ENCODE measurements around the gene USP14.

- TF ChIP-seq, protein P1, sequence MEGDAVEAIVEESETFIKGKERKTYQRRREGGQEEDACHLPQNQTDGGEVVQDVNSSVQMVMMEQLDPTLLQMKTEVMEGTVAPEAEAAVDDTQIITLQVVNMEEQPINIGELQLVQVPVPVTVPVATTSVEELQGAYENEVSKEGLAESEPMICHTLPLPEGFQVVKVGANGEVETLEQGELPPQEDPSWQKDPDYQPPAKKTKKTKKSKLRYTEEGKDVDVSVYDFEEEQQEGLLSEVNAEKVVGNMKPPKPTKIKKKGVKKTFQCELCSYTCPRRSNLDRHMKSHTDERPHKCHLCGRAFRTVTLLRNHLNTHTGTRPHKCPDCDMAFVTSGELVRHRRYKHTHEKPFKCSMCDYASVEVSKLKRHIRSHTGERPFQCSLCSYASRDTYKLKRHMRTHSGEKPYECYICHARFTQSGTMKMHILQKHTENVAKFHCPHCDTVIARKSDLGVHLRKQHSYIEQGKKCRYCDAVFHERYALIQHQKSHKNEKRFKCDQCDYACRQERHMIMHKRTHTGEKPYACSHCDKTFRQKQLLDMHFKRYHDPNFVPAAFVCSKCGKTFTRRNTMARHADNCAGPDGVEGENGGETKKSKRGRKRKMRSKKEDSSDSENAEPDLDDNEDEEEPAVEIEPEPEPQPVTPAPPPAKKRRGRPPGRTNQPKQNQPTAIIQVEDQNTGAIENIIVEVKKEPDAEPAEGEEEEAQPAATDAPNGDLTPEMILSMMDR (IDR thresholded peaks at IDR 0.05; ENCODE audit: extremely low read depth in 1 of 2, insufficient read depth in 1 of 2, low read depth in 1 of 2, low read length in 2 of 2) = no peak
- TF ChIP-seq POLR2AphosphoS5 (IDR thresholded peaks at IDR 0.05; ENCODE audit: insufficient read depth, low read depth, low read length) = no peak
- TF ChIP-seq EZH2 (IDR thresholded peaks at IDR 0.05; ENCODE audit: borderline replicate concordance, low read depth, low read length, severe bottlenecking) = no peak
- no peak for TF ChIP-seq POLR2A (IDR thresholded peaks at IDR 0.05; ENCODE audit: low read depth, low read length)
- TF ChIP-seq JUN (IDR thresholded peaks at IDR 0.05; ENCODE audit: borderline replicate concordance, insufficient read depth, insufficient read length, low read depth) = no peak
- no peak for TF ChIP-seq GATA2 (IDR thresholded peaks at IDR 0.05; ENCODE audit: insufficient read depth, insufficient read length, low read depth, low read length)
- TF ChIP-seq FOS (IDR thresholded peaks at IDR 0.05; ENCODE audit: borderline replicate concordance, insufficient read depth, low read length) = no peak
- no peak for TF ChIP-seq MYC (IDR thresholded peaks at IDR 0.05; ENCODE audit: low read depth, low read length)
Observed at GRCh38 chr18:179499-179898, 21.1 kb downstream of the USP14 start.
